GM19099 (cell line): ENCODE results near the gene OSBPL9.

Experiments used
- POLR2A ChIP-seq: IDR thresholded peaks from 3 replicates; pipeline ENCODE4 v1.6.1; 2011; ENCODE audit warnings: low read depth; ENCODE audit not compliant: insufficient read length; ENCODE audit errors: extremely low read depth

Gene OSBPL9

GRCh38 chr1:51641096-51641495, 24.2 kb downstream of the OSBPL9 start:
- TF ChIP-seq POLR2A, result no peak

- TF ChIP-seq POLR2A, result no peak
These were observed 25.8 kb downstream of the OSBPL9 start for GRCh38 chr1:51642739-51643142.

GRCh38 chr1:51643362-51643761, 26.5 kb downstream of the OSBPL9 start:
- no peak for TF ChIP-seq POLR2A

GRCh38 chr1:51644020-51644419, 27.1 kb downstream of the OSBPL9 start:
- TF ChIP-seq POLR2A, result no peak

GRCh38 chr1:51644533-51645197, 27.8 kb downstream of the OSBPL9 start:
- TF ChIP-seq POLR2A, result no peak

GRCh38 chr1:51648180-51649109, 31.6 kb downstream of the OSBPL9 start:
- TF ChIP-seq POLR2A, result no peak

GRCh38 chr1:51649593-51650091, 32.8 kb downstream of the OSBPL9 start:
- no peak for TF ChIP-seq POLR2A

- no peak for TF ChIP-seq POLR2A
These were observed 33.3 kb downstream of the OSBPL9 start for GRCh38 chr1:51650198-51650597.

GRCh38 chr1:51651552-51651942, 34.7 kb downstream of the OSBPL9 start:
- no peak for TF ChIP-seq POLR2A

- TF ChIP-seq POLR2A, result no peak
These were observed 35.7 kb downstream of the OSBPL9 start for GRCh38 chr1:51652599-51652998.

GRCh38 chr1:51653127-51653526, 36.2 kb downstream of the OSBPL9 start:
- no peak for TF ChIP-seq POLR2A

GRCh38 chr1:51654000-51654399, 37.1 kb downstream of the OSBPL9 start:
- TF ChIP-seq POLR2A, result no peak

GRCh38 chr1:51656374-51656773, 39.5 kb downstream of the OSBPL9 start:
- TF ChIP-seq POLR2A, result no peak

GRCh38 chr1:51660580-51660979, 43.7 kb downstream of the OSBPL9 start:
- no peak for TF ChIP-seq POLR2A

- no peak for TF ChIP-seq POLR2A
These were observed 44.2 kb downstream of the OSBPL9 start for GRCh38 chr1:51661081-51661518.

- TF ChIP-seq POLR2A, result no peak
These were observed 46.2 kb downstream of the OSBPL9 start for GRCh38 chr1:51663105-51663504.

- no peak for TF ChIP-seq POLR2A
These were observed 46.8 kb downstream of the OSBPL9 start for GRCh38 chr1:51663721-51664120.
